HG03571 (cell line): Measurements from ENCODE around the gene STAU1.
"Not testable (repeated sequence)": the region's sequence is repeated elsewhere in the genome, so short reads cannot be mapped to it uniquely, and the experiment has no call there.

Experiments used
- ATAC-seq: cut with Tn5 transposase; IDR thresholded peaks from one replicate; pipeline ENCODE4 v1.9.1; 2021; ENCODE audit not compliant: unreplicated experiment

STAU1 gene

GRCh38 chr20:49091104-49091503 is 97.0 kb downstream of the STAU1 start:
- no peak for ATAC-seq

DNA sequence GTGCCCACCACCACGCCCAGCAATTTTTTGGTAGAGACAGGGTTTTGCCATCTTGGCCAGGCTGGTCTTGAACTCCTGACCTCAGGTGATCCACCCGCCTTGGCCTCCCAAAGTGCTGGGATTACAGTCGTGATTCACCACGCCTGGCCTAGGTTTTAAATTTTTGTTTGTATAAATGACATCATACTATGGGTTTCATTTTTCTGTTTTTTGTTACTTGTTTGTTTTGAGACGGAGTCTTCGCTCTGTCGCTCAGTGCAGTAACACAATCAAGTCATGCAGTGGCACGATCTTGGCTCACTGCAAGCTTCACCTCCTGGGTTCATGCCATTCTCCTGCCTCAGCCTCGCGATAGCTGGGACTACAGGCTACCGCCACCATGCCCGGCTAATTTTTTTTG is 105.8 kb downstream of the STAU1 start:
- not testable (repeated sequence) for ATAC-seq

DNA sequence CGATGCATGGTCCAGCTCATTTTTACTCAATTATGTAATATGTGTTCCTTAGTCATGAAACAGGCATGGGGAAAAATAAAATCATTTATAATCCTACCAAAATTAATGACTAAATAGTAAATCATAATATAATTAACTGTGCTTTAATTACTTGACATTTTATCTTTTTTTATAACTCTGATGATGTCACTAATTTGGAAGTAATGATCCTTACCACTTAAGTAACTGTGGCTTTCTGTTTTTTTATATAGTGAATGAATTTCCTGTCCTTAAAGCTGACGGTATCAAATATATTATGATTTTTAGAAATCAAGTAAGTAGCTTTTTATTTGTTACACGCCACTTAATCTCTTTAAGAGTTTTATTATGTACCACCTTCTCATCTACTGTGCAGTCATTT is 109.8 kb downstream of the STAU1 start:
- no peak for ATAC-seq

GRCh38 chr20:49074521-49074920 is 113.6 kb downstream of the STAU1 start:
- no peak for ATAC-seq
